NCI-H524 treated with DMSO at 0.1 percent for 48 hours (cell line): ENCODE measurements around the gene ILDR1.
"Not testable (repeated sequence)": the region's sequence is repeated elsewhere in the genome, so short reads cannot be mapped to it uniquely, and the experiment has no call there.

Experiments used
- DNase-seq: peaks from one replicate; lab custom pipeline; 2025; lab: John Stamatoyannopoulos, UW

ILDR1 gene

DNA sequence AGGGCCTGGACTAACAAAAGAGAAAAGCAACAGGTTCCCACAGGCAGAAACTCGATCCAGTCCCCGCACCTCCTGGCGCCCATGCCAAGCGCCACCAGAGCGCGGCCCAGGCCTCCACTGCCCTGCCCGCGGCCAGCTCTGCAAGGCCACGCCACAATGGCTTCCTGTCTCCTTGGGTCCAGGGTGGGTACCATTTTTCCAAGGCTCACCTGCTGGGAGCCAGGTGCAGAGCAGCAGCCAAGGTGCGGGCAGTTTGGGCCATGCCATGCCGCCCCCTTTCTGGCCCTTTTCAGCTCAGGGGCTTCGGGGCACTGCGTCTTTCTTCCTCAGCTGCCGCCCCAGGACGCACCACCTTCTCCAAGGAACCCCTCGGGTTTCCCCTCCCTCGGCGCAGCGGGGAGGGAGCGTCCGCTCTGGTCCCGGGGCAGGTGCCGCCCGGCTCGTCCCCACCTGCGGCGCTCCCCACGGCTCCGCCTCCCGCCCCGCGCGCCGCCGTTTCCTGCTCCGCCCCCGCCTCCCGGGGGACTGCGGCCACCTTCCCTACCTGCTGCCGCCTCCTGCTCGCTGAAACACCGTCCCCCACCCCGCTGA is at the start of gene ILDR1:
TSS of gene ILDR1 (minus strand) at position 437 of the 591 bp plus-strand sequence. CDS start at position 267, 170 bp downstream.
- no peak for DNase-seq

DNA sequence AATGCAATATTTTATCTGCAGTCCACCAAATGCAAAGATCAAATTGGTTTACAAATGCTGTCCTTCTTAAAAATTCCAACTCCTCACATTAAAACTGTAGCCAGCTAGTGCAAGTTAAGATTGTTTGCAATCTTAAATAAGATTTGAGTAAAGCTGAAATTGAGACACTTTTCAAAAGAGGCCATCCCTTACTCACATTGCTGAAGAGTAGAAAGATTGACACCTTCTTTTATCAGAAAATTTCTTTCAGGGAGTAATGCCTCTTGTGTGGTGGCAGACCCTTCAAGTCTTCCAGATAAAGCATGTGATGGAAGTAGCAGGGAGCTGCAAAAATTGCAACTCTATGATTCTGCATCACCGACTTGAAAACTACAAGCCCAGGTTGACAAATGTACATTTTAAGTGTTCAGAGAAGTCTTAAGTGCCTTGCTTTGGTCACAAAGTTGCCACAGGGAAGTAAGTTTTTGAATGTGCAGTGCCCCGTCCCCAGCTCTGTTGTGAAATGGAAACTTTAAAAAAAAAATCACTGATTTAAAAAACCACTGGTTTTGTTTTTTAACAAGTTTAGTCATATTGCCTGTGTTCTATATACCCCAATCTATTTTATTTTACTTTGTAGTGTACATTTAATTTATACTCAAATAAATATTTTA is 45.7 kb upstream of the ILDR1 start:
- DNase-seq, result no peak

DNA sequence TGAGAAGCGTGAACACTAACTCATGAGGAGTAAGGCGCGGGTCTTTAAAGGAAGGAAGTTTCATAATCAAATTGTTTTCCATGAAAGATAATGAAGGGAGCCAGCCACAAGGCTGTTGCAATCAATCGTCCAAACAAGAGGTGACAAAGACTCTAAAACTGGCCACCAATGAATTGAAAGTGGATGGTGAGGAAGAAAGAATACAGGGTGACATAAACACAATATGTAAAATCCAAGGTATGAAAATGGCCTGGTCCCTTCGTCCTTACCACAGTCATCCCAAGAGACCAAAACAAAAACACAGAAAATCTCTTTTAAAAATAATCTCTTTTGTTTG is 45.1 kb upstream of the ILDR1 start:
- DNase-seq, result no peak

DNA sequence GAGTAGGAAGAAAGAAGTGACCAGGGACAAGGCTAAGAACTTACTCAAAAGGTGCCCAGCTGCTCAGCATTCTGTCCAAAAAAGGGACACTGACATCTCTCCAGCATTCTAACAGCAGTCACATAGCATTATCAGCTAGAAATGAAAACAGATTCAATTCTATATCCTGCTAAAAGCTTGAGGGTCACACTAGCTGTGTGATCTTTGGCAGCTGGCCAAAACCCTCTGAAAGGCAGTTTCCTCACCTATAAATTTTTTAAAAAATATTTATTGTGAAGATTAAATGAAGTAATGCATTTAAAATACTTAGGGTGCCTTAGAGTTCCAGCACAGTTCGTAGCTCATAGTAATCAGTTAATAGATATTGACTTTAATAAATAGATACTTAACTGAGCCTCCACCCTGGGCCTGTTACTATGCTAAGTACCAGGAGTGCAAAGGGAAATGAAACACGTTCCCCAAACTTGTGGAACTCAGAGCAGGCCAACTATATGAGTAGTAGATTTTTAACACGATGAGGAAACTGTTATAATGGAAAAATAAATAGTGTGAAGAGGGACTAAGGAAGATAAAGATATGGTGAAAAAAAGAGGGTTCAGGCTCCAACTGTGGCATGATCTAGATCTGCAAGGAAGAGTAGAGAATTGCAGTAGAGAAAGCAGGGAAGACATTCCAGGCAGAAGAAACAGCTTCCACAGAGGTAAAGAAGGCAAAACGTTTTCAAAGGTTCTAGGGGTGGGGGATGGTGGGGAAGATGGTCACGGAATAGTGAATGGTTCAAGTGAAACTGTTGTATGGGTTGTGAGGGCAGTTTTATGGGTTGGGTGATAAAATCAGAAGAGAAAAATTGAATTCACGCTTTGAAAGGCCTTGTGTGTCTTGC is 44.5 kb upstream of the ILDR1 start:
- no peak for DNase-seq

DNA sequence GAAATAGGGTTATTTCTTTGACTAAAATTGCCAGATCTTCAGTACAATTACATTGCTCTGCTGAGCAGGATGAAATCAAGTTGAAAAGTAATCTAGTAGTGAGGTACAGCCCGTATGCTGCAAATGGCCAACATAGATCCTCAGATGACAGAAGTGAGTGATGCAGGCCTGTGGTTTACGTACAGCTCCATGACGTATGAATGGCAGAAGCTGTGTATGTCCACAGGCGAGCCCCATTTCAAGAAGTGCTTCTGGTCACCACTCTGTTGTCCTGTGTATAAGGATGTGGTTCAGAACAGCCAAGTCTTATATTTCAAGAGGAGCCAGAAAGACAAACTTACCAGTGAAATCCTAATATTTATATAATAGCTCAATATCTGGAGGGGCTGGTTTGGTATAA is 42.3 kb upstream of the ILDR1 start:
- DNase-seq, result no peak

DNA sequence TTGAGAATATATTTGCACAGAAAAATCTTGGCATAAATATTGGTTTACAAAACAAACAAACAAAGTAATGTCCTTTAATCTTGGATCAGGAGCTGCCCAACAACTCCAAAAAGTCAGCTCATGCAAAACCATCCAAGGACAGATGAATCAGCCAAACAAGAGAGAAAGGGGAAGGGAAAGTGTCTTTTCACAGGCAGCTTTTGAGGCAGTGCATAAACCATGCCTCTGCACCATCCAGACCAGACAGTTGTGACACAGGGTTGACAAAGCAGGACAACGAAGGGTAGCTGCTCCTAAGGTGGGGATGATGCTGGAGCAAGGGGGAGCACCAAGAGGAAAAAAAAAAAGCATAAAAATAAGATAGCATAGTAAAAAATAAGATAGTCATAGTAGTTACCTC is 41.9 kb upstream of the ILDR1 start:
- DNase-seq, result no peak

- DNase-seq, result no peak
These were observed 38.1 kb upstream of the ILDR1 start for GRCh38 chr3:122060040-122060698.

GRCh38 chr3:122058294-122058693 is 36.2 kb upstream of the ILDR1 start:
- no peak for DNase-seq

- DNase-seq, result no peak
These were observed 35.6 kb upstream of the ILDR1 start for GRCh38 chr3:122057671-122058070.

- DNase-seq, result no peak
These were observed 33.2 kb upstream of the ILDR1 start, which contains the start of gene CD86 for GRCh38 chr3:122055215-122055614. TSS of gene CD86 (plus strand) at chr3:122055362. CDS start at chr3:122055490, 128 bp downstream.

- no peak for DNase-seq
These were observed 30.9 kb upstream of the ILDR1 start for GRCh38 chr3:122052968-122053367.

DNA sequence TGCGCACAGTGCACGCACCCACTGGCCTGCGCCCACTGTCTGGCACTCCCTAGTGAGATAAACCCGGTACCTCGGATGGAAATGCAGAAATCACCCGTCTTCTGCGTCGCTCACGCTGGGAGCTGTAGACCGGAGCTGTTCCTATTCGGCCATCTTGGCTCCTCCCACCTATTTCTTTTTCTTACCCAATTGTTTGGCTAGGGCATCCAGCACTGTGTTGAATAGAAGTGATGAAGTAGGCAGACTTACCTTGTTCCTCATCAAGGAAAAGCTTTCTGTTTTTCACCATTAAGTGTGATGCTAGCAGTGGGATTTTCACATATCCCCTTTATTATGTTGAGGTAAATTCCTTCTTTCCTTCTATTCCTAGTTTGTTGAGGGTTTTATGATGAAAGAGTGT is 25.7 kb upstream of the ILDR1 start:
- not testable (repeated sequence) for DNase-seq

DNA sequence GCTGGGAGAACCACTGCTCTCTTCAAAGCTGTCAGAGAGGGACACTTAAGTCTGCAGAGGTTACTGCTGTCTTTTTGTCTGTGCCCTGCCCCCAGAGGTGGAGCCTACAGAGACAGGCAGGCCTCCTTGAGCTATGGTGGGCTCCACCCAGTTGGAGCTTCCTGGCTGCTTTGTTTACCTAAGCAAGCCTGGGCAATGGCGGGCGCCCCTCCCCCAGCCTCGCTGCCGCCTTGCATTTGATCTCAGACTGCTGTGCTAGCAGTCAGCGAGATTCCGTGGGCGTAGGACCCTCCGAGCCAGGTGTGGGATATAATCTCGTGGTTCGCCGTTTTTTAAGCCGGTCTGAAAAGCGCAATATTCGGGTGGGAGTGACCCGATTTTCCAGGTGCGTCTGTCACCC is 25.2 kb upstream of the ILDR1 start:
- DNase-seq, result not testable (repeated sequence)

DNA sequence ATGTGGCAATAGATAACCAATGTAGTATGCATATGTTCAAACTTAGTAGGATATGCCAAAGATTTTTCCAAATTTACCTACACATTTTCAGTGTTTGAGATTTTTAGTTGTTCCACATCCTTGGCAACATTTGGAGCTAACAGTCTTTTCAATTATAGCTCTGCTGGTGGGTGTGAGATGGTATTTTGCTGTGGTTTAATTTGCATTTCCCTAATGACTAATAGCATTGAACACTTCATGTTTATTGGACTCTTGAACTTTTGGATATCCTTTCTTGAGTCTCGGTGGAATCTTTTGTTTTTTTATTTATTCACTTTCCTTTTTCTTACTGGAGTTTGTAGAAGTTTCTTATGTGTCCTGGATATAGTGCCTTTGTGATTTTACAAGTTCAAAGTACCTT is 11.0 kb upstream of the ILDR1 start:
- no peak for DNase-seq

DNA sequence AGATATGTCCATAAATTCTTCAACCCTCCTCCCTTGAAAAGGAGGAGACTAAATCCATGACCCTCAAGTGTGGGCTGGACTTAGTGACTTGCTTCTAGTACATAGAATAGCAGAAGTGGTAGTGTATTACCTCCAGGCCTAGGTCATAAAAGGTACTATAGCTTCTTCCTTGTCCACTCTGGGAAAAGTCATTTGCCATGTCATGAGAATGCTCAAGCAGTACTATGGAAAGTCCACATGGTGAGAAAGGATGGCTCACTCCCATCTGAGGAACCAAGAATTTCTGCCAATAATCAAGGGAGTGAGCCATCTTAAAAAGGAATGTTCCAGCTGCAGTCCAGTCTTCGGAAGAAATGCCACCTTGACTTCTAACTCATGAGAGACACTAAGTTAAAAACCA is 10.5 kb upstream of the ILDR1 start:
- no peak for DNase-seq

GRCh38 chr3:122031123-122031468 is 9.0 kb upstream of the ILDR1 start:
- DNase-seq, result no peak

DNA sequence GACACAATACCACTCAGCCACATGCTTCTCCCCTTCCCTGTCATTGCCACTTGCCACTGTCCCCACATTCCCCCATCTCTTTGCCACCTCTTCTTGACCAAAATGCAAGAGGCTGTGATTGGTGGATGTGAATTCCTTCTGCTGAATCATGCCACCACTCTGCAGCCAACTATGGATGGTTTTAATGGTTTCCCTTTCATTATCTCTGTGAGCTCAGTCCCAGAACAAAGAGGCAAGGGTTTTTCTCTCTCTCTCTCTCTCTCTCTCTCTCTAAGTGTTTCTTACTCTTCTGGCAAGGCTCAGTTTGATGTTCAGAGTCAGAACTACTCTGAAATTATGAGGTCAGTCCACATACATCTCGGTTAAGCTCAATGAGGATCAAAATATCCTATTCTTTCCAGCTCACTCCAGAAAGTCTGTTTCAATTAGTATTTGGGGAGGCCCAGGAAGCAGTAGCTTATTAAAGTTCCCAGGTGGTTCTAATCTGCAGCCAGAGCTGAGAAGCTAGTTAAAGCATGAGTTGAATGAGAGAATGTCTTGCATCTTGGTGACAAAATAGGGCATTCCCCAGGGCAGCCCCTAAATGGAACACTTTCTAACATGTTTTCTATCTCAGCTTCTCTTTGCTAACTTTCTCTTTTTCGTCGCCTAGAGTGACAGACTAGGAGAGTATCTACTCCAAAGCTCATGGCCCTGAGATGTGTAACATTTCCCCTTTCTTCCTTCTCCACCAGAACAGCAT is 8.5 kb upstream of the ILDR1 start:
- DNase-seq, result no peak

- DNase-seq, result no peak
These were observed 3.2 kb upstream of the ILDR1 start for GRCh38 chr3:122025296-122025695.

DNA sequence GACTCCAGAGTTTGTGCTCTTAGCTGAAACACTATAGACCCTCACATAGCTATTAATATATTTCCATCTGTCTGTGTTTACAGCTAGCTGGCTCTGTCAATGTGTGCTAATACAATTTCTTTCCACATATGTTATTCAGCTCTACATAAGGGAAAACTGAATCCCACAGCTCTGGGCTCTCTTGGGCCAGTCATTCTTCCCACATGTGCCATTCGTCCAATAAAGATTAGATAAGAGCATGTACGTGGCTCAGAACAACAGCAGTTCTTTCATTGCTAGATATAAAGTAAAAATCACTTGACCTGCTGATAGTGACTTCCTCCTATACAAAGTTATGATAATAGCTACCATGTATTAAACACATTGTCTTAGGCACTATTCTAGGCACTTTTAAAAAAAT is 2.8 kb upstream of the ILDR1 start:
- no peak for DNase-seq

- DNase-seq, result no peak
These were observed 1.4 kb upstream of the ILDR1 start for GRCh38 chr3:122023335-122023910.

DNA sequence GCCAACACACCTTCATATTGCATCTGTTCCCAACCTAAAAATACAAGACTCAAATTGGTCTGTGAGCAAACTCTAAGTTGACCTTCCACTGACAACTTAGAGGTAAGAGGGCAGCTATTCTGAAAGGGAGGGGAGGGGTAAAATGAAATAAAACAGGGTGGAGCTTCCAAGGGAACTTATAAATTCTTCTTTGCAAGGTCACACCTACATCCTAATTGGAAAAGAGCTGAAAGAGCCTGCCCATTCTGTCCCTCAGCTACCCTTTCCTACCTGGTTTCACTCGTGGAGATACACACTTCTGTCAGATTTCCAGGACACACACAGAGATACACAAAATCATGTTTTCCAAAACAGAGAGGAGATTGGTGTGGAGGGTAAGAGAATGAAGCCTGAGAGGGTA is 1.0 kb downstream of the ILDR1 start:
- DNase-seq, result no peak

GRCh38 chr3:122019493-122019892 is 2.6 kb downstream of the ILDR1 start:
- no peak for DNase-seq
